CD8-positive, alpha-beta memory T cell (primary cell): ENCODE measurements around the gene NOXO1. TPM values are rescaled to one million over a fixed set of nuclear protein-coding genes. Genes with fewer than 3 reads are reported as not detected.
"Not testable (repeated sequence)": the region's sequence is repeated elsewhere in the genome, so short reads cannot be mapped to it uniquely, and the experiment has no call there.

ENCODE experiments used
- CTCF ChIA-PET: fragments of 350-600 bp; sonication (Branson Sonifier 250); formaldehyde crosslinking; loops from one replicate; lab custom pipeline; 2021; ENCODE audit warnings: antibody characterized with exemption; lab: Charles Lee
- POLR2A ChIA-PET: fragments of 350-600 bp; sonication (Branson Sonifier 250); formaldehyde crosslinking; loops from one replicate; lab custom pipeline; 2021; ENCODE audit warnings: antibody characterized with exemption; lab: Charles Lee
- DNase-seq, 5 donors: peaks; one replicate each; pipeline versions ENCODE4 v3.0.0 to v3.0.0-alpha.2; 2020 to 2022; ENCODE audit warnings: mixed read lengths in 1 of 5
- H3K27ac ChIP-seq: one replicate; pipeline ENCODE4 v1.7.0; 2013; ENCODE audit warnings: low read depth, mild to moderate bottlenecking, low read length, moderate library complexity
- H3K27me3 ChIP-seq: 2 replicates; pipeline ENCODE4 v1.7.0; 2013; ENCODE audit warnings: low read length, mild to moderate bottlenecking; ENCODE audit not compliant: insufficient read depth, poor library complexity, severe bottlenecking
- H3K36me3 ChIP-seq: 2 replicates; pipeline ENCODE4 v1.7.0; 2013; ENCODE audit warnings: mild to moderate bottlenecking, low read length, moderate library complexity; ENCODE audit not compliant: insufficient read depth
- H3K4me1 ChIP-seq: 2 replicates; pipeline ENCODE4 v1.7.0; 2013; ENCODE audit warnings: mild to moderate bottlenecking, low read length, moderate library complexity; ENCODE audit not compliant: insufficient read depth
- H3K4me3 ChIP-seq: 2 replicates; pipeline ENCODE4 v1.7.0; 2013; ENCODE audit warnings: mild to moderate bottlenecking, low read length
- H3K9me3 ChIP-seq: 2 replicates; pipeline ENCODE4 v1.7.0; 2013; ENCODE audit warnings: mild to moderate bottlenecking, low read length
- H3K27ac Mint-ChIP-seq, 8 donors: one replicate each; pipeline ENCODE4 v1.8.0; 2020 to 2021; ENCODE audit warnings: mixed read lengths in 8 of 8, mild to moderate bottlenecking in 6 of 8, inconsistent platforms in 3 of 8, moderate library complexity in 3 of 8
- H3K27me3 Mint-ChIP-seq, 2 donors: one replicate each; pipeline ENCODE4 v1.8.0; 2020 to 2021; ENCODE audit warnings: mixed read lengths in 2 of 2, mild to moderate bottlenecking in 1 of 2, moderate library complexity in 1 of 2
- H3K36me3 Mint-ChIP-seq, 3 donors: one replicate each; pipeline ENCODE4 v1.8.0; 2020 to 2021; ENCODE audit warnings: mixed read lengths in 3 of 3, inconsistent platforms in 1 of 3, mild to moderate bottlenecking in 1 of 3
- H3K4me1 Mint-ChIP-seq, 3 donors: one replicate each; pipeline ENCODE4 v1.8.0; 2020 to 2021; ENCODE audit warnings: mixed read lengths in 3 of 3, inconsistent platforms in 1 of 3, mild to moderate bottlenecking in 1 of 3
- H3K4me3 Mint-ChIP-seq, 7 donors: one replicate each; pipeline ENCODE4 v1.8.0; 2020 to 2021; ENCODE audit warnings: mixed read lengths in 7 of 7, mild to moderate bottlenecking in 6 of 7, moderate library complexity in 4 of 7, inconsistent platforms in 2 of 7
- H3K9me3 Mint-ChIP-seq, 5 donors: one replicate each; pipeline ENCODE4 v1.8.0; 2020 to 2022; ENCODE audit warnings: mixed read lengths in 5 of 5, mild to moderate bottlenecking in 3 of 5, moderate library complexity in 2 of 5, inconsistent platforms in 1 of 5
- polyA plus RNA-seq: library from polyadenylated mRNA; unstranded; fragments of 300-500 nt; fragmentation: Illumina TruSeq; gene quantifications from one replicate; pipeline ENCODE4 v1.2.3, GENCODE V29; 2021
- total RNA-seq, 2 experiments: library from RNA; stranded (reverse); gene quantifications; one replicate each; pipeline ENCODE4 v1.2.3, GENCODE V29; 2021

Gene NOXO1
- total and polyA plus RNA-seq, 3 experiments from 2014 or later: 0.47 to 0.48 TPM; not detected in 1

GRCh38 chr16:1966460-1966859 is 14.8 kb downstream of the NOXO1 start, which contains the start of gene RNF151:
TSS of gene RNF151 (plus strand) at chr16:1966856. CDS start at chr16:1966882, 26 bp downstream.
- CTCF ChIA-PET: interaction anchor here (1.0 to 2.9 kb wide), 4 partner anchors 16 to 184 kb away, joined by 3 to 8 read pairs (median 8); partner anchors contain the start of genes NUBP2 and SPSB3
- H3K36me3 ChIP-seq: peaks cover 21% of the 10 kb centered on the region

GRCh38 chr16:1965396-1966001 is 15.8 kb downstream of the NOXO1 start:
- no peak for DNase-seq
- Histone ChIP-seq H3K9me3 (no peaks in the 10 kb centered on the region), H3K27me3 (no peaks in the 10 kb centered on the region), H3K4me1 (peaks cover 43% of the 10 kb centered on the region), H3K27ac (peak overlapping the region; percentile 93), H3K4me3 (peak overlapping the region; percentile 86), H3K36me3 (peaks cover 23% of the 10 kb centered on the region)
- peaks cover 0 to 45% (median 8%) of the 10 kb centered on the region in 3 donors for H3K36me3 Mint-ChIP-seq
- ChIA-PET CTCF (interaction anchor here (0.6 to 2.9 kb wide), 6 partner anchors 17 to 190 kb away, joined by 3 to 8 read pairs (median 4); partner anchors contain the start of genes NUBP2, SPSB3 and TRAF7), POLR2A (interaction anchor here (1.0 to 3.2 kb wide), 13 partner anchors 8 to 545 kb away, joined by 3 to 35 read pairs (median 6); partner anchors contain the start of genes GFER, MSRB1, NUBP2 and SPSB3)
- peak overlapping the region; percentile 95 to 99 (median 98) for H3K27ac Mint-ChIP-seq
- H3K9me3 Mint-ChIP-seq: no peaks in the 10 kb centered on the region
- no peaks in the 10 kb centered on the region for H3K27me3 Mint-ChIP-seq
- H3K4me3 Mint-ChIP-seq: peak overlapping the region; percentile 85 to 99 (median 94)
- H3K4me1 Mint-ChIP-seq: peaks cover 39 to 46% (median 44%) of the 10 kb centered on the region in 3 donors

More at GRCh38 chr16:1966460-1966859, 14.8 kb downstream of the NOXO1 start, which contains the start of gene RNF151:
- Histone ChIP-seq H3K4me1 (peaks cover 42% of the 10 kb centered on the region), H3K9me3 (no peaks in the 10 kb centered on the region), H3K27me3 (no peaks in the 10 kb centered on the region), H3K4me3 (peak within 1 kb of the TSS; percentile 86), H3K27ac (peak within 1 kb of the TSS; percentile 93)
- Mint-ChIP-seq H3K36me3 (peaks cover 0 to 36% (median 2%) of the 10 kb centered on the region in 3 donors), H3K4me1 (peaks cover 37 to 44% (median 42%) of the 10 kb centered on the region in 3 donors), H3K4me3 (peak within 1 kb of the TSS; percentile 85 to 99 (median 94)), H3K27me3 (no peaks in the 10 kb centered on the region), H3K27ac (peak within 1 kb of the TSS; percentile 95 to 99 (median 98)), H3K9me3 (peaks cover 0 to 1% (median 0%) of the 10 kb centered on the region in 5 donors)
- POLR2A ChIA-PET: interaction anchor here (1.1 to 2.4 kb wide), 3 partner anchors 18 to 189 kb away, joined by 3 to 19 read pairs (median 9); partner anchors contain the start of genes GFER and TRAF7
- no peak for DNase-seq

- Histone ChIP-seq H3K27me3 (no peaks in the 10 kb centered on the region), H3K9me3 (no peaks in the 10 kb centered on the region), H3K4me1 (peaks cover 50% of the 10 kb centered on the region), H3K36me3 (peaks cover 24% of the 10 kb centered on the region), H3K27ac (peak within 1 kb of the TSS; percentile 93), H3K4me3 (peak within 1 kb of the TSS; percentile 86)
- Mint-ChIP-seq H3K4me1 (peaks cover 43 to 52% (median 50%) of the 10 kb centered on the region in 3 donors), H3K27ac (peak within 1 kb of the TSS; percentile 95 to 99 (median 98)), H3K4me3 (peak within 1 kb of the TSS; percentile 85 to 99 (median 94)), H3K36me3 (peaks cover 0 to 50% (median 8%) of the 10 kb centered on the region in 3 donors), H3K9me3 (no peaks in the 10 kb centered on the region), H3K27me3 (peaks cover 0 to 1% of the 10 kb centered on the region in 2 donors)
- DNase-seq: peak; percentile 96 to 100 (median 98)
- ChIA-PET CTCF (interaction anchor here (0.6 to 2.9 kb wide), 6 partner anchors 18 to 190 kb away, joined by 3 to 8 read pairs (median 4); partner anchors contain the start of genes NUBP2, SPSB3 and TRAF7), POLR2A (interaction anchor here (0.6 to 3.2 kb wide), 24 partner anchors 9 to 788 kb away, joined by 3 to 35 read pairs (median 4); partner anchors contain the start of genes GFER, MLST8, MSRB1 and NUBP2)
These were observed 16.5 kb downstream of the NOXO1 start, which contains the start of gene RPS2 for GRCh38 chr16:1964506-1965395. TSS of gene RPS2 (minus strand) at chr16:1964826. CDS start at chr16:1964625, 201 bp downstream.

GRCh38 chr16:1963806-1964505 is 17.3 kb downstream of the NOXO1 start:
- peaks cover 45 to 56% (median 50%) of the 10 kb centered on the region in 3 donors for H3K4me1 Mint-ChIP-seq
- peak overlapping the region; percentile 85 to 99 (median 94) for H3K4me3 Mint-ChIP-seq
- peaks cover 0 to 50% (median 8%) of the 10 kb centered on the region in 3 donors for H3K36me3 Mint-ChIP-seq
- peak in 3 of 5 donors; percentile 24 to 66 (median 44) for DNase-seq
- Histone ChIP-seq H3K4me3 (peak overlapping the region; percentile 86), H3K27me3 (no peaks in the 10 kb centered on the region), H3K9me3 (no peaks in the 10 kb centered on the region), H3K36me3 (peaks cover 24% of the 10 kb centered on the region), H3K27ac (peak overlapping the region; percentile 93), H3K4me1 (peaks cover 53% of the 10 kb centered on the region)
- peaks cover 0 to 1% of the 10 kb centered on the region in 2 donors for H3K27me3 Mint-ChIP-seq
- H3K27ac Mint-ChIP-seq: peak overlapping the region; percentile 88 to 99 (median 96)
- ChIA-PET POLR2A (interaction anchor here (0.6 to 3.2 kb wide), 26 partner anchors 8 to 789 kb away, joined by 3 to 35 read pairs (median 4); partner anchors contain the start of genes GFER, MLST8, MSRB1 and NUBP2), CTCF (interaction anchor here (0.9 to 2.9 kb wide), 6 partner anchors 8 to 191 kb away, joined by 3 to 8 read pairs (median 4); partner anchors contain the start of genes NUBP2, SPSB3, TBL3 and TRAF7)
- no peaks in the 10 kb centered on the region for H3K9me3 Mint-ChIP-seq

GRCh38 chr16:1962161-1963153 is 18.8 kb downstream of the NOXO1 start:
- H3K27me3 Mint-ChIP-seq, H3K27me3 ChIP-seq, DNase-seq, CTCF ChIA-PET, H3K4me3 ChIP-seq, H3K9me3 Mint-ChIP-seq, H3K9me3 ChIP-seq: not testable (repeated sequence)
- H3K36me3 Mint-ChIP-seq: peaks cover 0 to 50% (median 8%) of the 10 kb centered on the region in 3 donors
- Histone ChIP-seq H3K4me1 (peaks cover 56% of the 10 kb centered on the region), H3K36me3 (peaks cover 24% of the 10 kb centered on the region), H3K27ac (peak overlapping the region; percentile 31)
- POLR2A ChIA-PET: interaction anchor here (1.4 to 3.2 kb wide), 3 partner anchors 9 to 29 kb away, joined by 3 to 35 read pairs (median 9); partner anchors contain the start of genes MSRB1 and TBL3
- H3K27ac Mint-ChIP-seq: peak overlapping the region; percentile 88 to 99 (median 96)
- peaks cover 45 to 57% (median 50%) of the 10 kb centered on the region in 3 donors for H3K4me1 Mint-ChIP-seq
- H3K4me3 Mint-ChIP-seq: peak overlapping the region; percentile 65 to 99 (median 94)

GRCh38 chr16:1961651-1962067 is 19.6 kb downstream of the NOXO1 start:
- Mint-ChIP-seq H3K4me1 (peaks cover 45 to 57% (median 50%) of the 10 kb centered on the region in 3 donors), H3K27me3 (peaks cover 0 to 1% of the 10 kb centered on the region in 2 donors), H3K4me3 (peak overlapping the region; percentile 33 to 94 (median 78)), H3K36me3 (peaks cover 0 to 50% (median 8%) of the 10 kb centered on the region in 3 donors), H3K9me3 (no peaks in the 10 kb centered on the region), H3K27ac (peak overlapping the region in 7 of 8 donors; percentile 62 to 98 (median 87))
- Histone ChIP-seq H3K9me3 (no peaks in the 10 kb centered on the region), H3K4me3 (no peak overlapping the region), H3K27me3 (no peaks in the 10 kb centered on the region), H3K36me3 (peaks cover 24% of the 10 kb centered on the region), H3K27ac (no peak overlapping the region), H3K4me1 (peaks cover 56% of the 10 kb centered on the region)
- DNase-seq: no peak
- ChIA-PET POLR2A (interaction anchor here (1.7 to 2.7 kb wide), 3 partner anchors 10 to 193 kb away, joined by 6 to 17 read pairs (median 8); partner anchors contain the start of genes MSRB1, TBL3 and TRAF7), CTCF (interaction anchor here (1.2 kb wide), 1 partner anchor 179 kb away, joined by 4 read pairs; no protein-coding TSS in a partner anchor)
